Suprapubic skin (tissue), 4 donors: ENCODE data around the gene CAMTA1.

Source experiments
- EP300 ChIP-seq: sonication (generic); formaldehyde crosslinking; IDR thresholded peaks from one replicate; pipeline ENCODE4 v1.6.1; 2017; ENCODE audit warnings: antibody characterized with exemption
- POLR2A ChIP-seq, 2 donors: fragments of 450-650 bp; IDR thresholded peaks; one replicate each; pipeline ENCODE4 v1.6.1; 2017; ENCODE audit warnings: antibody characterized with exemption in 2 of 2, mild to moderate bottlenecking in 2 of 2, moderate library complexity in 2 of 2
- POLR2AphosphoS5 ChIP-seq, 3 donors: sonication (generic); formaldehyde crosslinking; IDR thresholded peaks; one replicate each; pipeline ENCODE4 v1.6.1; 2017; ENCODE audit warnings: antibody characterized with exemption in 3 of 3
- TF ChIP-seq, protein P1 (sequence below), 2 donors: fragments of 200-600 bp in 1 of 2; fragments of 450-650 bp in 1 of 2; sonication (generic) in 1 of 2; IDR thresholded peaks; one replicate each; pipeline ENCODE4 v1.5.1; 2016 to 2019; ENCODE audit warnings: antibody characterized with exemption in 2 of 2, mild to moderate bottlenecking in 1 of 2, moderate library complexity in 1 of 2

DNA sequence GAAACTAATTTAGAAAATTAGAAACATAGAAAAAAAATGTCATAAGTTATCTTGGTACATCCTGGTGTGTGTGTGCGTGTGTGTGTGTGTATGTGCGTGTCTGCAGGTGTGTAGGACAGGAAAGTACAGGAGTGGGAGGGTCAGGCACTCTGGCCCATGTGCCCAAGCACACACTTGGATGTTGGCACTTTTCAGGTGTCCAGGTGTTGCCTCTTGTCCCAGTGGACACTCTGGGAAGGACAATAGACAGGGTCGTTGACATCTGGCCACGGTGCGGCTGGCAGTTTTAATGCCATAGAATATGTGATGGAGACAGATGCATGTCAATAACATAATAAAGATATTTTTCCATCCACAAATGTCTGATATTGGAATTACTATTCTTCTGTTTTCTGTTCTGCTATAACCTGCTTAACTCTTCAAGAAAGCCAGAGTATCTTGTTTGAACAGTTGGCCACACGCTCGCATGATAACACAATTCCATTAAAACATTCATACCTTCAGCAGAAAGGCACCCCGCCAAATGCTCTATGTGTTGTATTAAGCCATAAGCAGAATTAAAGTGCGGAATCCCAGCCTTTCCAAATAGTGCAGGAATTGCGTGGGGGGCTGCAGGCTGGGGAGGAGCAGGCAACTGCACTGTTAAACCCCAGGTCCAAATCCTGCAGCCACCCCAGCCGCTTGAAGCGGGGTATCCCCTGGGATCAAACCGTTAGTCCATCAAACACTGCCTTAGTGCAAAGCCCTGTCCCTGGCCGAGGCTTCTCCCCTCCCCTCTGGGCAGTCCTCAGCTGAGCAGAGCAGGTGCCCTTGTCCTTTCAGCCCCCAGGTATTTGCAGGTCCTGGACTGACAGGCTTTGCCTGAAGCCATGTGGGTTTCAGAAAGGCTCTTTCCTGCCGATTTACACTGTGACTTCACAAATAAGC lies 390.0 kb downstream of the CAMTA1 start:
- TF ChIP-seq POLR2A (IDR thresholded peaks at IDR 0.05) (no peak), POLR2AphosphoS5 (IDR thresholded peaks at IDR 0.05) (no peak), EP300 (no peak)
- TF ChIP-seq, protein P1, sequence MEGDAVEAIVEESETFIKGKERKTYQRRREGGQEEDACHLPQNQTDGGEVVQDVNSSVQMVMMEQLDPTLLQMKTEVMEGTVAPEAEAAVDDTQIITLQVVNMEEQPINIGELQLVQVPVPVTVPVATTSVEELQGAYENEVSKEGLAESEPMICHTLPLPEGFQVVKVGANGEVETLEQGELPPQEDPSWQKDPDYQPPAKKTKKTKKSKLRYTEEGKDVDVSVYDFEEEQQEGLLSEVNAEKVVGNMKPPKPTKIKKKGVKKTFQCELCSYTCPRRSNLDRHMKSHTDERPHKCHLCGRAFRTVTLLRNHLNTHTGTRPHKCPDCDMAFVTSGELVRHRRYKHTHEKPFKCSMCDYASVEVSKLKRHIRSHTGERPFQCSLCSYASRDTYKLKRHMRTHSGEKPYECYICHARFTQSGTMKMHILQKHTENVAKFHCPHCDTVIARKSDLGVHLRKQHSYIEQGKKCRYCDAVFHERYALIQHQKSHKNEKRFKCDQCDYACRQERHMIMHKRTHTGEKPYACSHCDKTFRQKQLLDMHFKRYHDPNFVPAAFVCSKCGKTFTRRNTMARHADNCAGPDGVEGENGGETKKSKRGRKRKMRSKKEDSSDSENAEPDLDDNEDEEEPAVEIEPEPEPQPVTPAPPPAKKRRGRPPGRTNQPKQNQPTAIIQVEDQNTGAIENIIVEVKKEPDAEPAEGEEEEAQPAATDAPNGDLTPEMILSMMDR (IDR thresholded peaks at IDR 0.05), result no peak
